GM19238 (cell line): ENCODE measurements around the gene CYGB.
"Not testable (repeated sequence)": the region's sequence is repeated elsewhere in the genome, so short reads cannot be mapped to it uniquely, and the experiment has no call there.

Source experiments
- DNase-seq: peaks from one replicate; pipeline ENCODE4 v3.0.0; 2011; ENCODE audit warnings: low spot score; ENCODE audit not compliant: insufficient read length

CYGB gene

GRCh38 chr17:76567634-76568432, 30.3 kb upstream of the CYGB start:
- DNase-seq: no peak

GRCh38 chr17:76566988-76567431, 29.5 kb upstream of the CYGB start:
- DNase-seq: no peak

DNA sequence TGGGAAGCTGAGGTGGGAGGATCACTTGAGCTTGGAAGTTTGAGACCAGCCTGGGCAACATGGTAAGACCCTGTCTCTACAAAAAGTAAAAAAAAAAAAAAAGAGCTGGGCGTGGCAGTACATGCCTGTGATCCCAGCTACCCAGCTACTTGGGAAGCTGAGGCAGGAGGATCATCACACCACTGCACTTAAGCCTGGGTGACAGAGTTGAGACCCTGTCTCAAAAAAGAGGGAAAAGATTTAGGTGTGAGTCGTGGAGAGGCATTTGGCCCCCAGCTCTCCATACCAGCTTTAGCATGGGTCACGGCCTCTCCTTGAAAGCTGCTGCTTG, 29.1 kb upstream of the CYGB start:
- no peak for DNase-seq

DNA sequence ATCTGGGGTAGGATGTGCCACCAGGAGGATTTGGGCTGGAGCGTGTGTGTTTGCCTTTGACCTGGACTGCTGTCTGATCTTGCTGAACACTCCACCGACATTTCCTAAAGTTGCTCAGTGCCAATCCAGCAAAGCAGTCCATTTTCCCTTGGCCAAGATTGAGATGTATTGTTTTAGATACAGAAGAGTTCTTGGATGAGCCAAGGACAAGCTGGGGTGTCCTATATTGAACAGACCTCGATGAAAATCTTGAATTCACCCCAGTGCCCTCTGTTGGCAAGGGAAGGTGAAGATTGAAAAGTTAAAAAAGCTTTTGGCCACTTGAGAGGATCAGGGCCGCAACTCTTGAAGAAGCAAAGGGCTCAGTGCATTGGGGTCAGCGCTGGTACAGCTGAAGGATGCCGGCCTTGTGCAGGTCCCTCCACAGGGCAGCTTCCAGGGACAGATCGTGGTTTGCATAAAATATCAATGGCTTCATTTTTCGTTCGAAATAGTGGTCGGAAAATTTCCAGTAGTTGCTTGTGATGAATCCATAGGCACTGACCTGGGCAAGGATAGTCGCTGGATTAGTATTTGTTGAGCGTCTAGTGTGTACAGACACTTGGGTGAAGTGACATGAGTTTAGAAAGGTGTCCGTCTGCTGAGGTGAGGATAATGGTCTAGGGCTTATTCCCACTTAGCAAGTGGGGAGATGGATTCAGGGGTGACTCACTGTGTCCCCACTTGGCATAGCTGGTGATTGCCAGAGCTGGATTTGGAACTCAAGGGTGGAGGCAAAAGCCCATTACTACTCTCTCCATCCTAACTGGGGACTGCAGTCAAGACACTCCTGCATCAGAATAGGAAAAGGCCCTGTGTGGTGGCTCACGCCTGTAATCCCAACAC, 28.5 kb upstream of the CYGB start:
- no peak for DNase-seq

GRCh38 chr17:76564991-76565727, 27.6 kb upstream of the CYGB start:
- not testable (repeated sequence) for DNase-seq

- not testable (repeated sequence) for DNase-seq
Observed at GRCh38 chr17:76563359-76563758, 25.9 kb upstream of the CYGB start.

GRCh38 chr17:76562734-76563148, 25.2 kb upstream of the CYGB start:
- no peak for DNase-seq

GRCh38 chr17:76561799-76562268, 24.3 kb upstream of the CYGB start:
- no peak for DNase-seq

GRCh38 chr17:76561332-76561731, 23.8 kb upstream of the CYGB start:
- no peak for DNase-seq

DNA sequence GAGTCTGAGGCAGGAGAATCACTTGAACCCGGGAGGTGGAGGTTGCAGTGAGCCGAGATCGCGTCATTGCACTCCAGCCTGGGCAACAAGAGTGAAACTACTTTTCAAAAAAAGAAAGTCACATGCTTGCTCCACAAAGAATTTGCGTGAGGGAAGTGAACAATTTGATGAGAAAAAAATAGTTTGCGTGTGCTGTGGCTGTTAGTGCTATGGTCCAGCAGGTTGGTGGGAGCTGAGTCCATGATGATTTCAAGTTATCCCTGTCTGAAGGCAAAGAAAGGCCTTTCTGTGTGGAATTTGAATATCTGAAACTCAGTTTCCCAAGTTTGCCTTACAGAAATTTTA, 23.3 kb upstream of the CYGB start:
- DNase-seq: no peak

DNA sequence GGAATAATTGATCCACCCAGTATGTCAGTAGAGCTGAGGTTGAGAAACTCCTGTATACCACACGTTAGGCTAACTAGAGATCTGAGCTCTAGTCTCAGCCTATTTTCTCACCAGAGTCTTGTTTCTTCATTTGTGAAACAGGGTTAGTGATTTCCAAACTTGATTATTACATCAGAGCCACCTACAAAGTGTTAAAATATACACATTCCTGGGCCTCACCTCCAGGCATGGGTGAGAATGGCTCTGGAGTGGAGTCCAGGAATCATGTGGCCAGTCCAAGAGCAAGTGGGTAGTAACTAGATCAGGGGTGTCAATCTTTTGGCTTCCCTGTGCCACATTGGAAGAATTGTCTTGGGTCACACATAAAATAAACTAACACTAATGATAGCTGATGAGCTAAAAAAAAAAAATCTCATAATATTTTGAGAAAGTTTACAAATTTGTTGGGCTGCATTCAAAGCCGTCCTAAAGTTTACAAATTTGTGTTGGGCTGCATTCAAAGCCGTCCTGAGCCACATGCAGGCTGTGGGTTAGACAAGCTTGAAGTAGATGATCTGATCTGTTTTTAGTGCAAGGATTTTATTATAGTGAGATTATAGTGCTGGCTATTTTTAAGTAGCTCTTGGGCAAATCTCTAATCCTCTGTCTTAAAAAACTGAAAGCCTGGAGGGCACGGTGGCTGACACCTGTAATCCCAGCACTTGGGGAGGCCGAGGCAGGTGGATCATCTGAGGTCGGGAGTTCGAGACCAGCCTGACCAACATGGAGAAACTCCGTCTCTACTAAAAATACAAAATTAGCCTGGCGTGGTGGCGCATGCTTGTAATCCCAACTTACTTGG, 22.7 kb upstream of the CYGB start:
- no peak for DNase-seq

- DNase-seq: not testable (repeated sequence)
Observed at GRCh38 chr17:76559460-76559859, 22.0 kb upstream of the CYGB start.

DNA sequence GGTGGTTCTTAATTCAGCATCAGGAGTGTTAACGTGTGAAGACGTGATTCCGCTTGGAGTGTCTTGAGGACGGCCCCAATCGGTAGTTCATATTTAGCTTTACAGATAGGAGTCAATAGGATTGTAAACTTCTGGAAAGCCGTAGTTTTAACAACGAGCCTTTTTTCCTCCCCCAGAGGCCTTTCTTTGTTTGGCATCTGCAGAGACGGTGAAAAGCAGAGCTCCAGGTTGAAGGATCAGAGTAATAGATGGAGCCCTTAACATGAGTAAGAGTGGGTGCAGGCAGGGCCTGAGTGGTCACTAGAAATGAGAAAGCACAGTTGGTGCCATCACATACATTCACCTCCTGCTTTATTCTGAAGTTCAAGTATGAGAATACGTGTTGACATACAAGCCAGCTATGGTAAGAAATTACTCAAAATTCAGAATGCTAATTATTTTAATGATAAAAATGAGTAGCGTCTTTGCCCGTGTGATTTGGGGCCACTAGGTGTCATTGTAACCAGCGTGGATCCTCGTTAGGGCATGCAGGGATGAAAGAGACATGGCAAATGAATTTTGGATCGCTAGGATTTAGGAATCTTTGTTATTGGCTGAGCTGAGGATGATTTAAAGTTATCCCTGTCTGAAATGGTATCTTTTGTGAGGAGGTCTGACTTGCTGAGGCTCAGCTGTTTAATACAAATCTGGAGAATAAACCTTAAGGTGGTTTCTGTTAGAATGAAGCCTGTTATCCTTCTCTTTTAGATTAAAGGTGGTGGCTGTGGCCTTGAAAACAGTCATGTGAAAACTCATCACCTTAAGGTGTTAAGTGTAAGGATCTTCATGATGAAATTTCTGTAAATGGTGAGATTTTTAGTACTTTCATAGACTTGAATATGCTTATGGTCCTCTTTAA, 20.9 kb upstream of the CYGB start:
- DNase-seq: no peak

- peak; percentile 75 for DNase-seq
Observed at GRCh38 chr17:76557368-76558197, 20.1 kb upstream of the CYGB start.

DNA sequence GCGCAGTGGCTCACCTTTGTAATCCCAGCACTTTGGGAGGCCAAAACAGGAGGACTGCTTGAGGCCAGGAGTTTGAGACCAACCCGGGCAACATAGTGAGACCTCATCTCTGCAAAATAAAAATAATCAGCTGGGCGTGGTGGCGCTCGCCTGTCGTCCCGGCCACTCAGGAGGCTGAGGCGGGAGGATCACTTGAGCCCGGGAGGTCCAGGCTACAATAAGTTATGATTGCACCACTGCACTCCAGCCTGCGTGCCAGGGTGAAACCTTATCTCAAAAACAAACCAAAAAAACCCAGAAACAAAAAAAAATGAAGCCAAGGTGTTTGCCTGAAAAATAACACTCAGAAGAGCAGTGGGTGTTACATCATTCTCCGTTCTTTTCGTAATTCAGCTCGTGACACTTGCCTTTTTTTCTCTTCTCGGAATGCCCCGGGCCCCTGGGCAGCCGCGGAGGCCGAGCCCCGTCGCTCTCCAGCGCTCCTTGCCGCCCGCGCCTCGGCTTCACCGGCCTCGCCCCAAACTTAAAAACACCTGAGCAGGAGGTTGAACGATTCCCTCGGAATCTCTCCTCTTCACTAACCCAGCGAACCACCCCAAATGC, 19.4 kb upstream of the CYGB start:
- no peak for DNase-seq

- DNase-seq: no peak
Observed at GRCh38 chr17:76554131-76554530, 16.6 kb upstream of the CYGB start.

DNA sequence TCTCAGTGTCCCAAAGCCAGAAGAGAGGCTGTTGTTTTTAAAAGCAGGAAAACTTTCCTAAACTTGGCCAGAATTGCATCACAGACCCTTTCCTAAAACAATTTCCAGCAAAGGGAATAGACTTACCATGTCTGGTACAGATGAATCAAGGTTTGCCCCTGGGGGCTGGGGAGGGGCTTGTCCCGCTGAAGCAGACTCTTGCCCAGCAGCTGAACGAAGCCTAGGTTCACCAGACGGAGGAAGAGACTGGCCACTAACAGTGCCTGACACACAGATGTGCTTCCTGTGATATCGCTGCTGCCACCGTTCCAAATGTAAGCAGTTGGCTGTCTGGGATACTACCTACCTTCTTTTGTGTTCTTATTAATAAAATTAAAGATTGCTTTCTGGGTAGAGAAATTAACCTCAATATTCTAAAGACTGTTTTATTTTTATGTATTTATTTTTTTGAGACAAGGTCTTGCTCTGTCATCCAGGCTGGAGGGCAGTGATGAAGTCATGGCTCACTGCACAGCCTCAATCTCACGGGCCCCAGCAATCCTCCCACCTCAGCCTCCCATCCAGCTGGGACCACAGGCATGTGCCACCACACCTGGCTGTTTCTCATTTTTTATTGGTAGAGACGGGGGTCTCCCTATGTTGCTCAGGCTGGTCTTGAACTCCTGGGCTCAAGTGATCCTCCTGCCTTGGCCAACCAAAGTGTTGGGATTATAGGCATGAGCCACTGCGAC, 15.8 kb upstream of the CYGB start:
- no peak for DNase-seq

DNA sequence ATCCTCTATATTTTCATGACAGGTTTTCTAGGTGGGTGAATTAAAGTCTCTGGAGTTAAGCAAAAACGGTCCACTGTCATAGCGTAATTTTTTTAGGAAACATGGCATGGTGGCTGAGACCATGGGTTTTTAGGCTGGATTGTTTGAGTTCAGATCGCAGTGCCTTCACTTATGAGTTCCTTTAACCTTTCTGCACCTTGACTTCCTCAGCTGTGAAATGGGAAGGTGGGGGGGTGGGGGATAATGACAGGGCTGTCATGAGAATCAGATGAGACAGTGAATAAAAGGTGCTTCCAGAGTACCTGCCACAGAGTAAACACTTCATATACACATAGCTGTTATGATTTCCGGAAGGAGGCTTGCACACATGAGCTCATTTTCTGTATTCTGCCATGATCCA, 14.2 kb upstream of the CYGB start:
- DNase-seq: no peak
